ENCODE results near the gene BTNL8. TPM values are rescaled to one million over a fixed set of nuclear protein-coding genes. Genes with fewer than 3 reads are reported as not detected.

Gene BTNL8
- total RNA-seq, 1 donor from 2014 or later: 0.25 TPM

- H3K36me3 Mint-ChIP-seq (ENCODE audit: low read depth): no peaks in the 10 kb centered on the region
- H3K27ac Mint-ChIP-seq: no peak overlapping the region
- intact Hi-C loops (cut with micrococcal nuclease): no loop called here
- no peaks in the 10 kb centered on the region for H3K4me1 Mint-ChIP-seq (ENCODE audit: low read depth)
- H3K4me3 Mint-ChIP-seq (ENCODE audit: low read depth): no peak overlapping the region
- no peak for DNase-seq (ENCODE audit: low spot score)
- H3K27me3 Mint-ChIP-seq (ENCODE audit: low read depth): no peaks in the 10 kb centered on the region
- no peaks in the 10 kb centered on the region for H3K9me3 Mint-ChIP-seq
Observed at GRCh38 chr5:180901319-180902009, 2.5 kb downstream of the BTNL8 start.

- intact Hi-C loops (cut with micrococcal nuclease): no loop called here
- Mint-ChIP-seq H3K9me3 (no peaks in the 10 kb centered on the region), H3K4me3 (ENCODE audit: low read depth) (no peak overlapping the region), H3K27me3 (ENCODE audit: low read depth) (no peaks in the 10 kb centered on the region), H3K27ac (no peak overlapping the region), H3K36me3 (ENCODE audit: low read depth) (no peaks in the 10 kb centered on the region), H3K4me1 (ENCODE audit: low read depth) (peaks cover 4% of the 10 kb centered on the region)
- DNase-seq (ENCODE audit: low spot score): no peak
Observed at GRCh38 chr5:180908400-180908799, 9.4 kb downstream of the BTNL8 start.

GRCh38 chr5:180908998-180909731 lies 10.2 kb downstream of the BTNL8 start:
- no peaks in the 10 kb centered on the region for H3K27me3 Mint-ChIP-seq (ENCODE audit: low read depth)
- H3K27ac Mint-ChIP-seq: peak overlapping the region; percentile 49
- no peak for DNase-seq (ENCODE audit: low spot score)
- H3K9me3 Mint-ChIP-seq: no peaks in the 10 kb centered on the region
- no peaks in the 10 kb centered on the region for H3K36me3 Mint-ChIP-seq (ENCODE audit: low read depth)
- peaks cover 4% of the 10 kb centered on the region for H3K4me1 Mint-ChIP-seq (ENCODE audit: low read depth)
- H3K4me3 Mint-ChIP-seq (ENCODE audit: low read depth): no peak overlapping the region
- intact Hi-C loops (cut with micrococcal nuclease): no loop called here

- Mint-ChIP-seq H3K4me1 (ENCODE audit: low read depth) (peaks cover 4% of the 10 kb centered on the region), H3K27me3 (ENCODE audit: low read depth) (no peaks in the 10 kb centered on the region), H3K4me3 (ENCODE audit: low read depth) (no peak overlapping the region), H3K9me3 (no peaks in the 10 kb centered on the region), H3K27ac (peak overlapping the region; percentile 22), H3K36me3 (ENCODE audit: low read depth) (no peaks in the 10 kb centered on the region)
- DNase-seq (ENCODE audit: low spot score): no peak
- intact Hi-C loops (cut with micrococcal nuclease): no loop called here
Observed at GRCh38 chr5:180909782-180910181, 10.8 kb downstream of the BTNL8 start.

- H3K9me3 Mint-ChIP-seq: no peaks in the 10 kb centered on the region
- peak overlapping the region; percentile 22 for H3K27ac Mint-ChIP-seq
- peaks cover 4% of the 10 kb centered on the region for H3K4me1 Mint-ChIP-seq (ENCODE audit: low read depth)
- H3K36me3 Mint-ChIP-seq (ENCODE audit: low read depth): no peaks in the 10 kb centered on the region
- no peaks in the 10 kb centered on the region for H3K27me3 Mint-ChIP-seq (ENCODE audit: low read depth)
- no peak overlapping the region for H3K4me3 Mint-ChIP-seq (ENCODE audit: low read depth)
- no peak for DNase-seq (ENCODE audit: low spot score)
- intact Hi-C loops (cut with micrococcal nuclease): no loop called here
Observed at GRCh38 chr5:180910182-180910581, 11.2 kb downstream of the BTNL8 start.

GRCh38 chr5:180910735-180911134 lies 11.8 kb downstream of the BTNL8 start:
- H3K27me3 Mint-ChIP-seq (ENCODE audit: low read depth): no peaks in the 10 kb centered on the region
- H3K27ac Mint-ChIP-seq: no peak overlapping the region
- no peaks in the 10 kb centered on the region for H3K9me3 Mint-ChIP-seq
- intact Hi-C loops (cut with micrococcal nuclease): no loop called here
- H3K4me1 Mint-ChIP-seq (ENCODE audit: low read depth): peaks cover 4% of the 10 kb centered on the region
- H3K4me3 Mint-ChIP-seq (ENCODE audit: low read depth): no peak overlapping the region
- DNase-seq (ENCODE audit: low spot score): no peak
- no peaks in the 10 kb centered on the region for H3K36me3 Mint-ChIP-seq (ENCODE audit: low read depth)

GRCh38 chr5:180914646-180915045 lies 15.7 kb downstream of the BTNL8 start:
- intact Hi-C loops (cut with micrococcal nuclease): no loop called here
- H3K9me3 Mint-ChIP-seq: no peaks in the 10 kb centered on the region
- H3K27me3 Mint-ChIP-seq (ENCODE audit: low read depth): no peaks in the 10 kb centered on the region
- no peak overlapping the region for H3K27ac Mint-ChIP-seq
- H3K4me3 Mint-ChIP-seq (ENCODE audit: low read depth): no peak overlapping the region
- H3K36me3 Mint-ChIP-seq (ENCODE audit: low read depth): no peaks in the 10 kb centered on the region
- H3K4me1 Mint-ChIP-seq (ENCODE audit: low read depth): no peaks in the 10 kb centered on the region
- no peak for DNase-seq (ENCODE audit: low spot score)

GRCh38 chr5:180915924-180916323 lies 17.0 kb downstream of the BTNL8 start:
- no peak overlapping the region for H3K4me3 Mint-ChIP-seq (ENCODE audit: low read depth)
- no peak for DNase-seq (ENCODE audit: low spot score)
- peaks cover 4% of the 10 kb centered on the region for H3K27me3 Mint-ChIP-seq (ENCODE audit: low read depth)
- no peak overlapping the region for H3K27ac Mint-ChIP-seq
- no peaks in the 10 kb centered on the region for H3K4me1 Mint-ChIP-seq (ENCODE audit: low read depth)
- intact Hi-C loops (cut with micrococcal nuclease): no loop called here
- H3K9me3 Mint-ChIP-seq: no peaks in the 10 kb centered on the region
- H3K36me3 Mint-ChIP-seq (ENCODE audit: low read depth): no peaks in the 10 kb centered on the region

- H3K9me3 Mint-ChIP-seq: peaks cover 10% of the 10 kb centered on the region
- peaks cover 11% of the 10 kb centered on the region for H3K27me3 Mint-ChIP-seq (ENCODE audit: low read depth)
- no peak overlapping the region for H3K4me3 Mint-ChIP-seq (ENCODE audit: low read depth)
- no peak for DNase-seq (ENCODE audit: low spot score)
- H3K36me3 Mint-ChIP-seq (ENCODE audit: low read depth): no peaks in the 10 kb centered on the region
- intact Hi-C loops (cut with micrococcal nuclease): no loop called here
- H3K27ac Mint-ChIP-seq: no peak overlapping the region
- H3K4me1 Mint-ChIP-seq (ENCODE audit: low read depth): no peaks in the 10 kb centered on the region
Observed at GRCh38 chr5:180918380-180918779, 19.4 kb downstream of the BTNL8 start.

GRCh38 chr5:180920710-180921109 lies 21.8 kb downstream of the BTNL8 start:
- intact Hi-C loops (cut with micrococcal nuclease): no loop called here
- Mint-ChIP-seq H3K27ac (no peak overlapping the region), H3K36me3 (ENCODE audit: low read depth) (no peaks in the 10 kb centered on the region)

GRCh38 chr5:180922932-180923331 lies 24.0 kb downstream of the BTNL8 start:
- Mint-ChIP-seq H3K4me1 (ENCODE audit: low read depth) (no peaks in the 10 kb centered on the region), H3K36me3 (ENCODE audit: low read depth) (no peaks in the 10 kb centered on the region), H3K27me3 (ENCODE audit: low read depth) (peaks cover 15% of the 10 kb centered on the region), H3K4me3 (ENCODE audit: low read depth) (no peak overlapping the region), H3K27ac (no peak overlapping the region), H3K9me3 (peaks cover 23% of the 10 kb centered on the region)
- intact Hi-C loops (cut with micrococcal nuclease): no loop called here
- DNase-seq (ENCODE audit: low spot score): no peak

More at GRCh38 chr5:180920710-180921109, 21.8 kb downstream of the BTNL8 start:
- no peak for DNase-seq (ENCODE audit: low spot score)
- Mint-ChIP-seq H3K4me1 (ENCODE audit: low read depth) (no peaks in the 10 kb centered on the region), H3K27me3 (ENCODE audit: low read depth) (peaks cover 11% of the 10 kb centered on the region), H3K9me3 (peaks cover 23% of the 10 kb centered on the region), H3K4me3 (ENCODE audit: low read depth) (no peak overlapping the region)

- peaks cover 7% of the 10 kb centered on the region for H3K27me3 Mint-ChIP-seq (ENCODE audit: low read depth)
- no peaks in the 10 kb centered on the region for H3K36me3 Mint-ChIP-seq (ENCODE audit: low read depth)
- no peak for DNase-seq (ENCODE audit: low spot score)
- no peaks in the 10 kb centered on the region for H3K9me3 Mint-ChIP-seq
- H3K4me1 Mint-ChIP-seq (ENCODE audit: low read depth): no peaks in the 10 kb centered on the region
- intact Hi-C loops (cut with micrococcal nuclease): no loop called here
- no peak overlapping the region for H3K4me3 Mint-ChIP-seq (ENCODE audit: low read depth)
- no peak overlapping the region for H3K27ac Mint-ChIP-seq
Observed at GRCh38 chr5:180932660-180933059, 33.7 kb downstream of the BTNL8 start.

GRCh38 chr5:180935203-180935602 lies 36.2 kb downstream of the BTNL8 start:
- Mint-ChIP-seq H3K36me3 (ENCODE audit: low read depth) (no peaks in the 10 kb centered on the region), H3K27me3 (ENCODE audit: low read depth) (peaks cover 2% of the 10 kb centered on the region), H3K4me3 (ENCODE audit: low read depth) (no peak overlapping the region), H3K9me3 (peaks cover 4% of the 10 kb centered on the region), H3K27ac (no peak overlapping the region), H3K4me1 (ENCODE audit: low read depth) (no peaks in the 10 kb centered on the region)
- no peak for DNase-seq (ENCODE audit: low spot score)
- intact Hi-C loops (cut with micrococcal nuclease): no loop called here
